Pancreas (tissue), 10 donors: ENCODE data around the gene TNPO3. TPM values are rescaled to one million over a fixed set of nuclear protein-coding genes. Genes with fewer than 3 reads are reported as not detected.

Experiments used
- ATAC-seq, 4 donors: fragments of 200-7000 bp; cut with Tn5 transposase; one replicate each; pipeline versions ENCODE4 v1.8.0 to v1.9.1; 2020; ENCODE audit warnings: mild to moderate bottlenecking in 4 of 4, moderate library complexity in 4 of 4
- DNase-seq, 6 donors: peaks; one replicate each; pipeline ENCODE4 v3.0.0-alpha.2; 2020
- FAIRE-seq: peaks from 2 replicates; lab custom pipeline; 2012; peaks lifted over from hg19 to GRCh38; lab: Jason Lieb, UNC
- H3K27ac ChIP-seq, 4 donors: fragments of 200-600 bp; sonication (generic); 1 replicate in 3 of 4; 2 replicates in 1 of 4; pipeline versions ENCODE4 v1.5.0 to v1.8.0; 2020
- H3K27me3 ChIP-seq, 4 donors: fragments of 200-600 bp; one replicate each; pipeline ENCODE4 v1.8.0; 2021
- H3K36me3 ChIP-seq, 3 donors: fragments of 200-600 bp; sonication (generic) in 1 of 3; one replicate each; pipeline versions ENCODE4 v1.5.0 to v1.8.0; 2020 to 2021
- H3K4me1 ChIP-seq, 3 donors: fragments of 200-600 bp; one replicate each; pipeline ENCODE4 v1.8.0; 2021
- H3K4me3 ChIP-seq, 4 donors: fragments of 200-600 bp; sonication (generic) in 2 of 4; one replicate each; pipeline versions ENCODE4 v1.5.0 to v1.8.0; 2020 to 2021
- H3K9me3 ChIP-seq, 4 donors: fragments of 200-600 bp; one replicate each; pipeline ENCODE4 v1.8.0; 2021
- WGBS, 2 donors: extraction: QIAGEN DNeasy Blood & Tissue Kit; methylation state at CpG; one replicate each; pipeline ENCODE4 v1.1.7; 2013; 5-methylcytosine and 5-hydroxymethylcytosine counted together
- intact Hi-C, 3 donors: fragments of 100-400 bp; cut with DNase I; formaldehyde crosslinking; loops; one replicate each; pipeline versions ENCODE4 v1.11.1 to v1.14.2; 2022
- polyA plus RNA-seq, 2 donors: library from polyadenylated mRNA; stranded (reverse); fragments of 200-250 nt; gene quantifications; one replicate each; pipeline ENCODE4 v1.2.3, GENCODE V29; 2013
- total RNA-seq, 6 donors: library from RNA; stranded (reverse); fragmentation: NEBNext Ultra II Directional in 4 of 6; extraction: Animal tissue kit (Norgen Biotek cat#: 25700) in 4 of 6; gene quantifications; one replicate each; pipeline versions ENCODE4 v1.2.1 to v1.2.4, GENCODE V29; 2021 to 2023
- TF ChIP-seq, protein P1 (sequence below), 4 donors: fragments of 200-600 bp; sonication (generic) in 3 of 4; IDR thresholded peaks; one replicate each; pipeline versions ENCODE4 v1.5.0 to v1.8.0; 2021; ENCODE audit warnings: antibody characterized with exemption in 4 of 4
- donor health status: healthy with polysubstance abuse.
- donor health status: DM: no; HTN: no; CAD: no; lungs with moderate emphysema.
- donor health status: DM: no; HTN: no; CAD: no.
- donor health status: control.
- donor health status: control.
- donor health status: Bipolar disorder and iron deficiency.
- donor health status: DM: yes; HTN: yes; CAD: no.
- donor health status: DM: no; HTN: no; CAD: no.
- donor health status: DM: no; HTN: no; CAD: no.
- donor health status: DM: yes; HTN: yes; CAD: no.

Gene TNPO3
- total and polyA plus RNA-seq, 8 donors = 6.5 to 20.7 (median 14.6) TPM

DNA sequence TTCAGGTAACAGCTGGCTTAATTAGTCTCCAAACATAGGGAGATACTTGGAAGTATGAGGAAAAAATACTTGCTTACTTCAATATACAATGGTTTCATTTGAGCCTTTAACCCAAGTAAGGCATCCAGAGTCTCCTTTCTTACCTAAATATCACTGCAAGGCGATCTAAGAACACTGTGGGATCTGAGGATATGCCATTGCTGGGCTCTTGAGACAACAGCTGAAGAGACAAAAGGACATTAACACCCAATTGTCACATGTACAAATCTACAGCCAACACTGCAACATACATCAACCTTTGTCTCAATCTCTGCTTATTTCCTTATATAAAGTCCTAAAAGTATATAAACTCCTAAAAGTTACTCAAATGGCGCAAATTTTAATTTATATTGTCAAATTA is 72.8 kb downstream of the TNPO3 start:
- Histone ChIP-seq H3K9me3 (no peaks in the 10 kb centered on the region), H3K27ac (no peak overlapping the region), H3K4me1 (no peaks in the 10 kb centered on the region), H3K36me3 (peaks cover 0 to 48% (median 2%) of the 10 kb centered on the region in 3 donors), H3K27me3 (no peaks in the 10 kb centered on the region), H3K4me3 (no peak overlapping the region)
- no peak for FAIRE-seq
- intact Hi-C loops = no loop called here
- ATAC-seq = no peak
- 98 to 99% methylated on average over 2 of the region's 2 CpGs for WGBS, 2 donors
- TF ChIP-seq, protein P1, sequence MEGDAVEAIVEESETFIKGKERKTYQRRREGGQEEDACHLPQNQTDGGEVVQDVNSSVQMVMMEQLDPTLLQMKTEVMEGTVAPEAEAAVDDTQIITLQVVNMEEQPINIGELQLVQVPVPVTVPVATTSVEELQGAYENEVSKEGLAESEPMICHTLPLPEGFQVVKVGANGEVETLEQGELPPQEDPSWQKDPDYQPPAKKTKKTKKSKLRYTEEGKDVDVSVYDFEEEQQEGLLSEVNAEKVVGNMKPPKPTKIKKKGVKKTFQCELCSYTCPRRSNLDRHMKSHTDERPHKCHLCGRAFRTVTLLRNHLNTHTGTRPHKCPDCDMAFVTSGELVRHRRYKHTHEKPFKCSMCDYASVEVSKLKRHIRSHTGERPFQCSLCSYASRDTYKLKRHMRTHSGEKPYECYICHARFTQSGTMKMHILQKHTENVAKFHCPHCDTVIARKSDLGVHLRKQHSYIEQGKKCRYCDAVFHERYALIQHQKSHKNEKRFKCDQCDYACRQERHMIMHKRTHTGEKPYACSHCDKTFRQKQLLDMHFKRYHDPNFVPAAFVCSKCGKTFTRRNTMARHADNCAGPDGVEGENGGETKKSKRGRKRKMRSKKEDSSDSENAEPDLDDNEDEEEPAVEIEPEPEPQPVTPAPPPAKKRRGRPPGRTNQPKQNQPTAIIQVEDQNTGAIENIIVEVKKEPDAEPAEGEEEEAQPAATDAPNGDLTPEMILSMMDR (IDR thresholded peaks at IDR 0.05) = no peak
- DNase-seq = no peak

DNA sequence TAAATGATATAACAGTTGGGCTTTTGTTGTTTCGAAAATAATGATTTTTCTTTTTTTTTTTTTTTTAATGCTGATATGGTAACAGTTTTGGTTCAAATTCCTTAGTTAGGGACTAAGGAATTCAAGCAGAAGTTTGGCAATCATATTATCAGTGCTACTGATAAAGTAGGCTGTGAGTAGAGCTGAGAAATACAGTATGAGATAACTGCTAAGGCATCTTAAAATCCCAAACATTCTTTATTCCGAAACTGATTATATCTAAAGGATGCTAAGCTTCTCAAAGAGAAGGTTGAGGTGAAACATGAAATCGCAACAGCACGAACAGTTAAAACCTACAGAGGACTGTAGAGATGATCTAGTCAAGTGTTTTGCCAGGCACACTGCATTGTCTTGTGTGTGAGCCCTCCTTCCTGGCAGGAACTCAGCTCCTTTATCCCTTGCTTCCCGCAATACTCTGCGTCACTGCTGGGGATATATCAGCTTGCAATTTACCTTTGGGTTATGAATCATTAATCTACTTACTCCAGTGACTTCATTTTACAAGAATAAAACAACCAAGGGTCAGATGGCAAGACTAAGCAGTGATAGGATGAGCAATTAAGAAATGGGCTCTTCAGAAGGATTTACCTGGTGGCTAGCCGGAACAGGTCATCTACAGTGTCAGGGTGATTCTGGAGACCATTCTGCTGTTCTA is 80.5 kb downstream of the TNPO3 start:
- Histone ChIP-seq H3K4me3 (no peak overlapping the region), H3K27ac (no peak overlapping the region), H3K9me3 (no peaks in the 10 kb centered on the region), H3K27me3 (no peaks in the 10 kb centered on the region), H3K4me1 (no peaks in the 10 kb centered on the region), H3K36me3 (peaks cover 0 to 57% (median 0%) of the 10 kb centered on the region in 3 donors)
- ATAC-seq (no peak), FAIRE-seq (no peak), DNase-seq (no peak)
- TF ChIP-seq, protein P1 (IDR thresholded peaks at IDR 0.05) = no peak
- 82 to 87% methylated on average over 7 of the region's 7 CpGs for WGBS, 2 donors
- intact Hi-C loops = no loop called here

GRCh38 chr7:128968624-128969023 is 86.3 kb downstream of the TNPO3 start:
- TF ChIP-seq, protein P1 (IDR thresholded peaks at IDR 0.05) = no peak
- 88 to 93% methylated on average over 1 of the region's 1 CpG for WGBS, 2 donors
- FAIRE-seq (no peak), DNase-seq (no peak), ATAC-seq (no peak)
- intact Hi-C loops = no loop called here
- H3K9me3 ChIP-seq = no peaks in the 10 kb centered on the region
- H3K27me3 ChIP-seq = no peaks in the 10 kb centered on the region
- no peaks in the 10 kb centered on the region for H3K4me1 ChIP-seq
- no peak overlapping the region for H3K27ac ChIP-seq
- H3K4me3 ChIP-seq = no peak overlapping the region
- H3K36me3 ChIP-seq = peaks cover 0 to 55% (median 6%) of the 10 kb centered on the region in 3 donors

DNA sequence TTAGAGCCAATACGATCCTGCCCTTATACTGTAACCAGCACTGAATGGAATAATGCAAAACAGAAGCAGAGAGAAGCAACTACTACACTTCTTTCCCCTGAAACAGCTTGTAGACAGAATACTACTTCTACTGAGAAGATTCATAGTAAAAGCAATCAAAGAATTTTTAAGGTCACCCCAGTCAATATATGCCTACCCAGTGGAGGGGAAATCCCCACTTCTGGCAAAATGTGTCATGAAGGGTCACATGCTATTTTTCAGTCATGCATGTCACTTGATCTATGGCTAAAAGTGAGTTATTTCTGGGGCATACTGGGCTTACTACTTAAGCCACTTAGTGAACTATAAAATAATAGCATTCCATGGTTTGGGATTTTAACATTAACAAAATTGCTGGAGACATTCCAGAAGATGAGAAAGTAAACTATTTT is 91.6 kb downstream of the TNPO3 start:
- ATAC-seq = peak in 1 of 4 donors; percentile 48
- 94 to 100% methylated on average over 1 of the region's 1 CpG for WGBS, 2 donors

More for the DNA sequence above, 91.6 kb downstream of the TNPO3 start:
- DNase-seq = no peak
- TF ChIP-seq, protein P1 (IDR thresholded peaks at IDR 0.05) = no peak
- Histone ChIP-seq H3K4me3 (no peak overlapping the region), H3K9me3 (no peaks in the 10 kb centered on the region), H3K27me3 (no peaks in the 10 kb centered on the region), H3K4me1 (no peaks in the 10 kb centered on the region), H3K36me3 (peaks cover 0 to 19% (median 0%) of the 10 kb centered on the region in 3 donors), H3K27ac (no peak overlapping the region)
- no peak for FAIRE-seq
- intact Hi-C loops = no loop called here
